GM04503 (cell line): Measurements from ENCODE around the gene CDC42EP1.
A peak's percentile ranks its signal among the peaks of the same experiment; 100 is the strongest.
"Not testable (repeated sequence)": the region's sequence is repeated elsewhere in the genome, so short reads cannot be mapped to it uniquely, and the experiment has no call there.

Experiments
- DNase-seq: peaks from one replicate; pipeline ENCODE4 v3.0.0-alpha.2; 2012; ENCODE audit warnings: low read depth

Gene CDC42EP1, protein sequence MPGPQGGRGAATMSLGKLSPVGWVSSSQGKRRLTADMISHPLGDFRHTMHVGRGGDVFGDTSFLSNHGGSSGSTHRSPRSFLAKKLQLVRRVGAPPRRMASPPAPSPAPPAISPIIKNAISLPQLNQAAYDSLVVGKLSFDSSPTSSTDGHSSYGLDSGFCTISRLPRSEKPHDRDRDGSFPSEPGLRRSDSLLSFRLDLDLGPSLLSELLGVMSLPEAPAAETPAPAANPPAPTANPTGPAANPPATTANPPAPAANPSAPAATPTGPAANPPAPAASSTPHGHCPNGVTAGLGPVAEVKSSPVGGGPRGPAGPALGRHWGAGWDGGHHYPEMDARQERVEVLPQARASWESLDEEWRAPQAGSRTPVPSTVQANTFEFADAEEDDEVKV

DNA sequence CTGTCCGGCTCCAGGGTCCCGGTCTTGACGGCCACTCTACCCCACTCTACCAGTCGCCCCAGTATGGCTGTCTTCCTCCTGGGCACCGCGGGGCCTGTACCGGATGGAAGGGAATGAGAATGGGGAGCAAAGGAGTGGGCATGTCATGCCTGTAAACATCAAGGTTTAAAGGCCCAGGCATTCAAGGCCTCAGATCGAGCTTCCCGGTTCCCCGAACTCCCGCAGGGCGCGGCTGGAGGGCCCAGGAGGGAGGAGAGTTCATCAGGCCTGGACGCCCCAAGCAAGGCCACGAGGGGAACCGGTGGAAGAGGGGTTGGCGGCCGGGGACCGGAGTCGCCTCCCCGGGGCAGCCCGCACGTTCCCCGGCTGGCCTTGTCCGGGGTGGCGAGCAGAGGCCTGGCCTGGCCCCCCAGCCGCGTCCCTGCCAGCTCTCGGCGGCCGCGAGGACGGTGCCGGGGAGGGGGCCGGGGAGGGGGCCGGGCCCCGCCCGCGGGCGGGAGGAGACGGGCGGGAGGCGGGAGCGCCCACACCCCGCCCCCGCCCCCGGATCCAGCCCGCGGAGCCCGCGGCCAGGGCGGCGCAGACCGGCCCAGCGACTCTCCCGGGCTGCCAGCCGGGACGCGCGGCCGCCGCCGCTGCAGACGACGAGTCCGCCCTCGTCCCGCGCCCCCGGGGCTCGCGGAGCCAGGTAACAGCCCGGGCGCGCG, at the start of gene CDC42EP1:
Gene CDC42EP1, plus strand, starts transcription at position 580 of the 707 bp plus-strand sequence. CDS start 5,870 bp downstream, outside the sequence.
- DNase-seq: no peak

DNA sequence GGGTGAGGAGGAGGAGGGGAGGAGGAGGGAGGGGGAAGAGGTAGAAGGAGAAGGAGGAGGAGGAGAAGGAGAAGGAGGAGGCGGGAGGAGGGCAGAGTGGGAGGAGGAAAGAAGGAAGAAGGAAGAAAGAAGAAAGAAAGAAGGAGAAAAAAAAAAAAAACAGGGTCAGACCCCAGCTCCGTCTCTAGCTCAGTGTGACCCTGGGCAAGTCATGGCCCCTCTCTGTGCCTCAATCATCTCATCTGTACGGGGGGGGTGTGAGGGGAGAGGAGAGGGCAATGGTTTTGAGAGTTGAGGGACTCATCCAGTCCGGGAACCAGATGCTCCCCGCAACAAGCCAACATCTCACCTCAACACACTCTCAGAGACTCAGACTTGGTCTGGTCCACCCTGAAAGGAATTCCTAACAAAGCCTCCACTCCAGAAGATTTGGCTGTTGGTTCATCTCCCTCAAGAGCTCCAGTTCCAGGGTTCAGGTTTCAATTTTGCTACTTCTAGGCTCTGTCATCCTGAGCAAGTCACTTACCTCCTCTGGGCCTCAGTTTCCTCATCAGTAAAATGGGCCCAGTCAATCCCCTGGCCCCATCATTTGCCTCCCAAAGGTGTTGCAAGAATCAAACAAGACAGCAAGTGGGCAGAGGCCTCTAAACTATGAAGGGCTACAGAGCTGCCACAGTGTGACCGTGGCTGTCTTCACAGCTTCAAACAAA, 48.7 kb upstream of the CDC42EP1 start:
- DNase-seq: no peak

DNA sequence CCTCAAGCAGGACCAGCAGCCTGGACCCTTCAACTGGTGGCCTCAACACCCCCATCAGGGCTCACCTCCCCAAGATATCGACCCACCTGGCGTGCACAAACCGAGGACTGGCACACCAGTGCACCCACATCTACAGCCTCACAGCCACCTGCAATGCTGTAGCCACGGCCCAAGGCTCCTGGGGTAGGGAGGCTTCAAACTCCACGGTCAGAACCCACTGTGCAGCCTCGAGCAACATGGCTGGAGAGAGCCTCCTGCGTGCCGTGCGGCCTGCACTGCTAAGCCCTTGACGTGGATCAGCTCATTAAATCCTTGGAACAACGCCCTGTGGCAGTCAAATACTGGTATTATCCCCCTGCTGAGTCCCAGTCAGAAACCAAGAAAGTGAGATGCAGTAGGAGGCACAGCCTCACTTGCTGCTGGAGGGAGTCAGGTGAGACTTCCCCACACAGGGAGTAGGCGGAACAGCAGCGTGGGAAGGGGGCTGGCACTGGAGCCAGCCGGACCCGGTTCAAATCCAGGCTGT, 45.7 kb upstream of the CDC42EP1 start:
- no peak for DNase-seq

DNA sequence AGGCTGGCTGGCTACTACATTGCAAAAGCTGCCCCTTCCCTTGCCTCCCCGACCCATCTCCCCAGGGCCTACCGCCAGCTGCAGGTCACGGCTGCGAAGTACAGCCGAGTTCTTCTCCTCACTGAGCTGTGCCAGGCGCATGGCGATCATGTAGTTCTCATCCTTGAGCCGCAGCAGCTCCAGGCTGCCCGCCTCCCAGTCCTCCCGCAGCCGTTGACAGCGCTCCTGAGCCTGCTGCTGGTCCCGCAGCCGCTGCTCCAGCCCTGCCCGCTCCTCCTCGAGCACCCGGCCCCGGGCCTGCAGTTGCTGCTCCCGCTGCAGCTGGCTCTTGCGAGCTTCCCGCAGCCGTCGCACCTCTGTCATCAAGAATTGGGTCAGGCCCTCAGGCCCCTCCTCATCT, 44.4 kb upstream of the CDC42EP1 start:
- no peak for DNase-seq

DNA sequence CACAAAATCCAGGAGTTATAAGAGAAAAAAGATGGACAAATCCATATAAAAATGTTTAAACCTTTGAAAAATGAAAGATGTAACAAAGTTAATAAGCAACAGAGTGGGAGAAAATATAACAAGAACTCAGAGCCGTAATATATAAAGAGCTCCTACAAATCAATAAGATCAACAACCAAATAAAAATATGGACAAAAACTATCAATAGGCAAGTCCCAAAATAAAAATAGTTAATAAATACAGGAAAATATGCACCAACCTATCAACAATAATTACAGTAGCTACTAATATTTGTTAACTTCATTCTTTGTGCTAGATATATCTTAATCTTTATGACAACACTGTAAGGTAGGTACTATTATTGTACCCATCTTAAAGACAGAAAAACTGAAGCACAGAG, 43.8 kb upstream of the CDC42EP1 start:
- no peak for DNase-seq

DNA sequence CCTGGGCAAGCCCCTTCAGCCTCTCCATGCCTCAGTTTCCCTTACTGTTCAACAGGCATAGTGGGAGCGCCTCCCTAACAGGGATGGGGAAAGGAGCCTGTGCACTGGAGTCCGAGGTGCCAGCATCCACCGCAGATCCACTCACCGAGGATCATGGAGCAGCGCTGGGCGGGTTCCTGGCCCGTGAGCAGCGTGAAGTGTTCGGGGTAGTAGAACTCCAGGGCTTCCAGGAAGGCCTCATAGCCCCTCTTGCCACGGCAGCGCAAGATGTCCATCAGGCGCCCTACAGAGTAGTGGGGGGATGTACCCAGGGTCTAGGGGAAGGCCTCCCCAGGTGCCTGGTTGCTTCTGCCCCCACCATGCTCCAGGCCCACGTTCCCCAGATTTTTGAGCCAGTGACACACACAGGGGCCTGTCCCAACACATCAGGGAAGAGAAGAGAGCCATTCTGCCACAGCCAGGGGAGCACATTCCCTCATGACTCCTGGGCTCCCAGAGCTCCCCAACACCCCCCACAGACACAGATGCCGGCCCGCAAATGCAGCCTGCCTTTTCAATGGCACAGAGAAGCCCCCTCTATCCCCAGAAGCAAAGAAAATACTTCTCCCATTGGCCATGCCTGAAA, 42.3 kb upstream of the CDC42EP1 start:
- DNase-seq: no peak

DNA sequence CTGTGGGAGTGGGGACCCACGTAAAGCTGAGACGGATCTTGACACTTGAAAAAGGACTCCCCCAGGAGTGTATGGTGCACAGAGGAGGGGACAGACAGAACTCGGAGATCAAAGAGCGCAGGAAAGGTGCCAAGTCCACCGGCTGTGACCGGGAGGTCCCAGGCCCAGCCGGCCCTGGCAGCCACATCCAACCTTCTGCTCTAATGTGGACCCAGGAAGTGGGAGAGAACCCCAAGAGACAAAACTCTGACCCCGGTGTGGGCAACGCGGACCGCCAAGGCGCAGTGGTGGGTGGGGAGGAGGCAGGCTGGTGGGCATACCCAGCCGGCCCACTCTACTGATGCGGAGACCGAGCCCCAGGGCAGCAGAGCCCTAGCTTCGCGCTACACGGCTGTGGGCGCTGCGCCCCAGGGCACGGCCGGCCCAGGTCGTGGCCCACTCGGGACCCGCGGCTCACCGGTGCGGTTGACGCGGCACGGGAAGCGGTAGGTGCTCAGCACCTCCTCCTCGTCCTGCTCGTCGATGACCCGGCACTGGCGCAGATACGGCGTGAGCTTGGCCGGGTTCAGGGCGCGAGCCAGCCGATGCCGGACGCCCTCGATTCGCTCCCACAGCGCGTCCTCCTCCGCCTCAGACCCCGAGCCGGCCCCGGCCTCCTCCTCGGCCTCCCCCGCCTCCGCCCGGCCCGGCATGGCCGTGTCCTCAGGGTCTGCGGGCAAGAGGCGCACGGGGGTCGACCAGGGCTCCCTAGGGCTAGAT, 41.6 kb upstream of the CDC42EP1 start:
- DNase-seq: no peak

DNA sequence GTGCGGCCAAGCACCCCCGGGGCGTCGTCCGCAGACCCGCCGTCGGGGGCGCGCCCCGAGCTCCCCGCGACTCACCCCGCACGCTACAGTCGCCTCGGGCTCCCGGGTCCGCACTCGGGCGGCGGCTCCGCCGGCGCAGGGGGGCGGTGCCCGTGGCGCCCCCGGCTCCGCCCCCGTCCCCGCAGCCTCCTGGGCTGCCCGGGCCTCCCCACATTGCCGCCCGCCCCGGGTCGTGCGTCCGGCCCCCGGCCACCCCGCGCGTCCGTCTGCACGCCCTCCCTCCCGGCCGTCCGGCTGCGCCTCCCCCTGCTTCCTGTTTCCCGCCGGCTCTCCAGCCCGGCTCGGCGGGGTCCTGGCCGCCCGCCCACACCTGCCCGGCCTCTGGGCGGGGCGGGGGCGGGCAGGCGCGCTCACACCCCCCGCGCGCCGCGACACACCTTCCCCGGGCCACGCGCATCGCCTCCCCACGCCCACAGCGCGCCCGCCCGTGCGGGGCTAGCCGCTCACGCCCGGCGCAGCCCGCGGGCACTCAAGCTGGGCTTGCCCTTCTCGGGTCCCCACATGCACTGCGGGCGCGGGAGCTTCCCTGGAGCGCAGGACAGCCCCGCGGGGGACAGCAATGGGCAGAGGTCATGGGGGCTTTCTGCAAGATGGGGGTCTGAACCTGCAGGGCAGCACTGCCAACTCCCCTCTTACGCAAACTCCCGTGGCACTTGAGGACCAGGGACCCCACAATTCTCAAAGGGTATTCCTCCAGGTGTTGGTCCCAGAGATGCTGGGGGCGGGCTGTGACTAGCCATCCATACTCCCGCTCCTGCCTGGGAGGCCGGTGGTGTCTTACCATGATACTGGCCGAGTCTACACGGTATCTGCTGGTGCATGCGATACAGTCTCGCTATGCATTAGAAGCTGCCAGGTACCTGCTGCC, 40.7 kb upstream of the CDC42EP1 start, which contains the start of gene CARD10:
Gene CARD10, minus strand, starts transcription at position 148 of the 928 bp plus-strand sequence. CDS start 215 bp downstream, outside the sequence.
- DNase-seq: no peak

DNA sequence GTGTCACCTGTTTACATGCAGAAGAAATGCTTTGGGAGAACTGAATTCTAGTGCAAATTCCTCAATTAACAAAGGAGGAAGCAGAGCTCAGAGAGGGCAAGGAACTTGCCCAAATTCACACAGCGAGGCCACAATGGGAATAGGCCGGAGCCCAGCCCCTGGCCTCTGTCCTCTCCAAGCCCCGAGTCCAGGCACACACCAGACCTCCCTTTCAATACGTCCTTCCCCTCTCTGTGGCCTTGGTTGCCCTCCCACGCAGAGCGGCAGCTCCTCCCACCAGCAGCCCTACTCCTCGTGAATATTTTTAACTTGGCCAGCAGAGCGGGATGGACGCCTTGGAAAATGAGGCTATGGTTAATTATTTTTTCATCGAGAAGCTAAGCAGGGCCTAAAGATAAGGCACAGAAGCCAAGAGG, 39.5 kb upstream of the CDC42EP1 start:
- no peak for DNase-seq

DNA sequence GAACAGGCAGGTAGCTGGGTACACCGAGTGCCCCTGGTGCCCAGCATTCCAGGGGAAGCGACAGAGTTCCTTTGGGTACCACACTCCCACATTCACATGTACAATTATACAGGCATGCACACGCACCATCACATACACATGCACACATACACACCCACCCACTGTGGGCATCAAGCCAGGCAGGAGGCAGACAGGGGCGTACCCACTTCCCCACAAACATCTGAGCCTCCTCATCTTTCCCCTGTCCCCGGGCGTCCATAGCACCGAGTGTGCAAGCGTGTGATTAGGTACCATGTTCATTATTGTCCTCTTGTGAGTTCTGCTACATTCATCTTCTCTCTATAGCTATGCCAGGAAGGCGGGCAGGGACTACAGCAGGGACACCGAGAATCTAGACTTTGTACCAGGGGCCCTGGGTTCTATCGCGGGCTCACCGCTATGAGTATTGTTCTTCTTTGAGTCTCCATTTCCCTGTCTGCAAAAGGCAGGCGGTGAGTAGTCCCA, 39.0 kb upstream of the CDC42EP1 start:
- DNase-seq: no peak

DNA sequence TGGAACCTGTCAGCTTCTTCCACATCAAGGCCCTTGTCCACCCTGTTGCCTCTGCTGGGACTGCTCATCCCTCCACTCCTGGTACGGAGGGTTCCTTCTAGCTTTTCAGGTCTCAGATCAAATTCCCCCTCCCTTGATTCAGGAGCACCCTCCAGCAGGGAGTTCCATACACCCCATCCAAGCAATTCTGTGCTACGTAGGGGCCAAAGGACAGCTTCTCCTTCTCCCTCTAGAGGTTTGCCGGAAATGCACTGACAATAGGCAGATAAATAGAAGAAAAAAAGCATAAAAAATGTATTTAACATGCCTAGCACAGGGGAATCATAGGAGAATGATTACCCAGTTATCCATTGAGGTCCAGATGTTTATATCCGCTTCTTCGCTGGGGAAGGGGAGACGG, 37.8 kb upstream of the CDC42EP1 start:
- DNase-seq: no peak

DNA sequence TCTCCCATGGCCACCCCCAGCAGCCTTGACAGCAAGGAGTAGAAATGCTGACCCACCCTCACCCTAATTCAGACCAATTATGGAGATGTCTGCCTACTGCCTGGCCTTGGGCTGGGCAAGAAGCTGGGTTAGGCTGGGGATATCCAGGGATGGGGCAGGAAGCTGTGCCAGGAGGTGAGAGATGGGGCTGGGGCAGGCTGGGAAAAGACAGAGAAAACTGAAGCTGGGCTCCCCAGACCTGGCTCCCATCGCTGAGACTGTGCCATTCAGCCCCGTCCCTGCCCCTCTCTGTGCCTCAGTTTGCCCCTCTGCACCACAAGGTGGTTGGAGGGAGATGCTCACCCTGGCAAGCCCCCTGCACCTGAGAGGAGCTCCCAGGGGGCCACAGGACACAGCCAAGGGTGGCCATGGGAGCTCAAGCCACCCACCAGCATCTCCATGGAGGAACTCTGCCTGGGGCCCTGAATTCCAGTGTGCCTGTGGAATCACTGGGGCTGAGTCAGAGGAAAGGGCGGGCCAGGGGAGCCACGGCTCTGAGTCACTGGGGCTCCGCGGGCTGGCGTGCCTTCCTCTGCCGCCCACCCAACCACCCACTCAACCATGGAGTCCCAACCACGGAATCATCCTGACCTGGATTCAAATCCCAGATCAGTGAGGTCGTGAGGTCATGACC, 35.1 kb upstream of the CDC42EP1 start:
- DNase-seq: peak; percentile 43

DNA sequence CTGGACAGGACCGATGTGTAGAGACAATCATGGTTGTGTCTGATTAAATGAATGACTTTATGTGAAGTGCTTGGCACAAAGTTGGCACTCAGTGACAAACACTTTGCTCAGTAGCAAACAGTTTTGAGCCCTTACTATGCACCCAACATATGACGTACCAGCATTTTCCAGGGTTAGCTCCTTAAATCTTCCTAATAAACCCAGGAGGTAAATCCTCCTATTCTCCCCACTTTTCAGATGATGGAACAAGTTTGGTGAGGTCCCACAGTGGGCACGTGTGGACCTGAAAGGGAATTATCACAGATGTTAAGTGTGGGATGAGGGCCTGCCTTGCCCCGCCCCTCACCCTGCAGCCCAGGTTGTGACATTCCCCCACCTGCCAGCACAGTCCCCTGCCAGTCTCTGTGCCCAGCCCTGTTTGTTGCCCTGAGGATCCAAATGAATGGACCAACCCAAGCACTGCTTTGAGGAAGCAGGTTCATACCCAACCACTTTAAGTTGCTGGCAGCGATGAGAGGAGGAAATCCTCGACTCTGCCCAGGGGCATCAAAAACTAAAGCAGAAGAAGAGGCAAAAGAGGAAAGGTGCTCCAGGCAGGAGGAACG, 34.4 kb upstream of the CDC42EP1 start:
- no peak for DNase-seq

DNA sequence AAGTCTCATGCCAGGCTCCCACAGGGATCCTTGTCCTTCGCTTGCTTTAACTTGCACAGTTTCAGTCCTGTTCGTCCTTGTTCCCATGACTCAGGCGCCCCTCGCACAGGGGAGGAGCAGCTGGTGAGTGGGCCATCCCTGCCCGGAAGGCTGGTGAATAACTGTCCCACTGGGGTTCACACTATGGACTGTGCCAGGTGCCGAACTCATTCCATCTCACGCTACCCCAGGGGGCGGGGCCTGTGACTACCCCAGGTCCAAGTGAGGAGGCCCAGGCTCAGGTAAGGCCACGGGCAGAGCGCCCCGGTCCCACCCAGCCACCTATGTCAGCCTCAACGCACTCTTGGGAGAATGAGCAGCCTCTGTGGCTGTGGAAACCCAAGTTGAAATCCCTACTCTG, 33.9 kb upstream of the CDC42EP1 start:
- DNase-seq: no peak

DNA sequence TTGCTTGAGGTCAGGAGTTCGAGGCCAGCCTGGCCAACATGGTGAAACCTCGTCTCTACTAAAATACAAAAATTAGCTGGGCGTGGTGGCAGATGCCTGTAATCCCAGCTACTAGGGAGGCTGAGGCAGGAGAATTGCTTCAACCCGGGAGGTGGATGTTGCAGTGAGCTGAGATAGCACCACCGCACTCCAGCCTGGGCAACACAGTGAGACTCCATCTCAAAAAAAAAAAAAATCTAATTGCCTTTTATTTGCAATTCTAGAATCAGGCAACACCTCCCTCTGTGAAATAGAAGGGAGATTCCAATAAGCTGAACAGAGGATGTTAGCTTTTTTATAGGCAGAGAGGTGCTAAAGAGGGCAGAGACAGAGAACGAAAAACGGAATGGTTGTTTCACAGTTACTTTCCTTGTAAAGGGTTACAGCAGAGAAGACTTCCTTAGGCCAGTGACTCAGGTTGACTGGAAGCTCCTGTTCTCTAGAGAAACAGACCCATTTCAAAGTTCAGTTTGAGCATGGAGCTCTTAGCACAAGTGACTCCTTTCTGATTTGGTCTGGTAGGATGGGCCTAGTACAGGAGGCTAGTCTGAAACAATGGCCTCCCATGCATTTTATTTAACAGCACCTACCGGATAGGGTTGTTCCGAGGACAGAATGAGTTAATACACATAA, 33.1 kb upstream of the CDC42EP1 start:
- DNase-seq: not testable (repeated sequence)

DNA sequence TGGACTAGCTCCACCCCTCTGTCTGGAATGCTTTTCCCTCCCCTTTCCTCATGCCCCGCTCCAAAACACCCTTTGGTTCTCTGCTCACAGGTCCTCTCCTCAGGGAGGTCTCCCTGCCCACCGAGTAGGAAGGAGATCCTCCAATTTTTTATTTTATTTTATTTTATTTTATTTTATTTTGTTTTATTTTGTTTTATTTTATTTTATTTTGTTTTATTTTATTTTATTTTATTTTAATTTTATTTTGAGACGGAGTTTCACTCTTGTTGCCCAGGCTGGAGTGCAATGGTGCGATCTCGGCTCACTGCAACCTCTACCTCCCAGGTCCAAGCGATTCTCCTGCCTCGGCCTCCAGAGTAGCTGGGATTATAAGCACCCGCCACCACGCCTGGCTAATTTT, 32.3 kb upstream of the CDC42EP1 start:
- not testable (repeated sequence) for DNase-seq

DNA sequence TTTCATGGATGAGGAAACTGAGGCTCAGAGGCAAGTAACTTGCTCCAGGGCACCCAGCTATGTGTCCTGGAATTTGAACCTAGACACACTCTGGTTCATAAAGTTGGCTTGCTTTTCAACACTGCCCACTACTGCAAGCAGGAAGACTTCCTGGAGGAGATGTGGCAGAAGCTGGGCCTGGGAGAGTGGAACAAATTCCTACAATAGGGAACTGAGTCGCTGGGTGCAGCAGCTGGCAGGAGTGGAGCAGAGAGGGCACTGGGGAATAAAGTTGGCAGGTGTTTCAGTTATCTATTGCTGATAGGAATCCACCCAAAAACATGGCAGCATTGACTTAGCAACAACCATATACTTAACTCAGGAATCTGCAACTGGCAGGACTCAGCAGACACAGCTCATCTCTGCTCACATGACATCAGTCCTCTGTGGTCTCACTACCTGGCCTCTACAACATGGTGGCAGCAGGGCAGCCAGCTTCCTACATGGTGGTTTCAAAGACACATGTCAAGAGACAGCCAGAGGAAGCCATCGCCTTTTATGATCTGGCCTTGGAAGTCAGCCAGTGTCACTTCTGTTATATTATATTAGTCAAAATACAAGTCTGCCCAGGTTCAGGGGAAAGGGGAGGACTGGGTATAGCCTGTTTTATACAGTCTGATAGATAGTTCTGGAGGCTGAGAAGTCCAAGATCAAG, 30.5 kb upstream of the CDC42EP1 start:
- DNase-seq: no peak

DNA sequence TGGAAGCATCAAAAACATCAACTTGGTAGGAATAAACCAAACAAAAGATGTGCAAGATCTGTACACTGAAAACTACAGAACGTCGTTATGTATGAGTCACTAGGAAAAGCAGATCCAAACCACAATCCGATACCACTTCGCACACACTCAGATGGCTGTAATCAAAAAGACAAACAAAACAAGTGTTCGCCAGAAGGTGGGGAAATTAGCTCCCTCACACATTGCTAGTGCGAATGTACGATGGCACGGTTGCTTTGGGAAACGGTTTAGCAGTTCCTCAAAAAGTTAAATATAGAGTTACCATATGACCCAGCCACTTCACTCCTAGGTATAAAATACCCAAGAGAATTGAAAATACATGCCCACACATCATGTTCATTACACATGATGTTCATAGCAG, 26.3 kb upstream of the CDC42EP1 start:
- peak; percentile 55 for DNase-seq
